Erythroblast (primary cell): ENCODE results near the gene HSD17B8.

Experiments used
- GATA1 ChIP-seq: IDR thresholded peaks from 2 replicates; pipeline ENCODE4 v1.6.1; 2011; ENCODE audit warnings: low read depth, mild to moderate bottlenecking, control low read depth, low read length, moderate library complexity
- POLR2A ChIP-seq: IDR thresholded peaks from 2 replicates; pipeline ENCODE4 v1.6.1; 2011; ENCODE audit warnings: mild to moderate bottlenecking, low read length

- no peak for TF ChIP-seq POLR2A
- TF ChIP-seq GATA1 = no peak
Measured at GRCh38 chr6:33207552-33208090, 3.2 kb downstream of the HSD17B8 start.
